ENCODE measurements around the gene LRIT3. TPM values are rescaled to one million over a fixed set of nuclear protein-coding genes. Genes with fewer than 3 reads are reported as not detected.
"Not testable (repeated sequence)": the region's sequence is repeated elsewhere in the genome, so short reads cannot be mapped to it uniquely, and the experiment has no call there.

The LRIT3 gene
- polyA plus RNA-seq, 1 donor: 0.46 TPM

- not testable (repeated sequence) for DNase-seq
Observed at GRCh38 chr4:109859426-109860300, 11.8 kb downstream of the LRIT3 start.

GRCh38 chr4:109861271-109861670, 13.4 kb downstream of the LRIT3 start:
- no peak for DNase-seq

GRCh38 chr4:109861916-109862511, 14.1 kb downstream of the LRIT3 start:
- DNase-seq: no peak

GRCh38 chr4:109864134-109864533, 16.2 kb downstream of the LRIT3 start:
- DNase-seq: no peak

- no peak for DNase-seq
Observed at GRCh38 chr4:109870061-109870460, 22.2 kb downstream of the LRIT3 start.

- no peak for DNase-seq
Observed at GRCh38 chr4:109872065-109872464, 24.2 kb downstream of the LRIT3 start.

- DNase-seq: no peak
Observed at GRCh38 chr4:109872950-109873656, 25.2 kb downstream of the LRIT3 start.

- DNase-seq: no peak
Observed at GRCh38 chr4:109873791-109874514, 26.0 kb downstream of the LRIT3 start.

GRCh38 chr4:109875106-109875505, 27.2 kb downstream of the LRIT3 start:
- no peak for DNase-seq

- DNase-seq: not testable (repeated sequence)
Observed at GRCh38 chr4:109875553-109875952, 27.6 kb downstream of the LRIT3 start.

- DNase-seq: no peak
Observed at GRCh38 chr4:109876634-109877265, 28.8 kb downstream of the LRIT3 start.

- no peak for DNase-seq
Observed at GRCh38 chr4:109877400-109877799, 29.5 kb downstream of the LRIT3 start.

- no peak for DNase-seq
Observed at GRCh38 chr4:109878355-109878754, 30.4 kb downstream of the LRIT3 start.

- DNase-seq: peak; percentile 6
Observed at GRCh38 chr4:109879081-109879480, 31.2 kb downstream of the LRIT3 start.

- DNase-seq: no peak
Observed at GRCh38 chr4:109879636-109880314, 31.9 kb downstream of the LRIT3 start.

GRCh38 chr4:109886303-109886702, 38.4 kb downstream of the LRIT3 start:
- DNase-seq: no peak

GRCh38 chr4:109887071-109887470, 39.2 kb downstream of the LRIT3 start:
- no peak for DNase-seq

- no peak for DNase-seq
Observed at GRCh38 chr4:109890076-109890475, 42.2 kb downstream of the LRIT3 start.

- no peak for DNase-seq
Observed at GRCh38 chr4:109902559-109903251, 54.8 kb downstream of the LRIT3 start.

- DNase-seq: no peak
Observed at GRCh38 chr4:109908731-109909130, 60.8 kb downstream of the LRIT3 start.

GRCh38 chr4:109910256-109910655, 62.3 kb downstream of the LRIT3 start:
- DNase-seq: no peak

All from hindlimb muscle (tissue), 1 donor.